Hepatocyte (in vitro differentiated cells): ENCODE results near the gene CDRT15L2. TPM values are rescaled to one million over a fixed set of nuclear protein-coding genes. Genes with fewer than 3 reads are reported as not detected.
"Not testable (repeated sequence)": the region's sequence is repeated elsewhere in the genome, so short reads cannot be mapped to it uniquely, and the experiment has no call there.

Experiments
- DNase-seq: peaks from one replicate; pipeline ENCODE4 v3.0.0-alpha.2; 2016; ENCODE audit warnings: low spot score
- H2AFZ ChIP-seq: fragments of 200-600 bp; sonication (generic); 2 replicates; pipeline ENCODE4 v1.6.0; 2016; ENCODE audit warnings: antibody characterized with exemption, mild to moderate bottlenecking
- H3K27ac ChIP-seq: fragments of 200-600 bp; sonication (generic); 2 replicates; pipeline ENCODE4 v1.5.1; 2016; ENCODE audit warnings: mild to moderate bottlenecking
- H3K27me3 ChIP-seq: fragments of 200-600 bp; sonication (generic); 2 replicates; pipeline ENCODE4 v1.6.1; 2016
- H3K36me3 ChIP-seq: fragments of 200-600 bp; sonication (generic); replicated peaks from 2 replicates; pipeline ENCODE4 v1.5.1; 2016; ENCODE audit warnings: low read depth; ENCODE audit not compliant: insufficient read depth
- H3K4me1 ChIP-seq: fragments of 200-600 bp; sonication (generic); 2 replicates; pipeline ENCODE4 v1.5.1; 2016; ENCODE audit warnings: mild to moderate bottlenecking, moderate library complexity; ENCODE audit not compliant: insufficient read depth
- H3K4me2 ChIP-seq: fragments of 200-600 bp; sonication (generic); 2 replicates; pipeline ENCODE4 v1.6.0; 2016
- H3K4me3 ChIP-seq: fragments of 200-600 bp; sonication (generic); 2 replicates; pipeline ENCODE4 v1.5.1; 2016; ENCODE audit warnings: mild to moderate bottlenecking
- H3K79me2 ChIP-seq: fragments of 200-600 bp; sonication (generic); 2 replicates; pipeline ENCODE4 v1.6.0; 2017; ENCODE audit warnings: mild to moderate bottlenecking
- H3K9me2 ChIP-seq: fragments of 200-600 bp; sonication (generic); replicated peaks from 2 replicates; pipeline ENCODE4 v1.6.0; 2017; ENCODE audit warnings: mild to moderate bottlenecking; ENCODE audit not compliant: insufficient read depth
- H3K9me3 ChIP-seq: fragments of 200-600 bp; sonication (generic); 2 replicates; pipeline ENCODE4 v1.5.1; 2016; ENCODE audit warnings: low read depth, mild to moderate bottlenecking
- H4K20me1 ChIP-seq: fragments of 200-600 bp; sonication (generic); 2 replicates; pipeline ENCODE4 v1.6.0; 2016; ENCODE audit warnings: mild to moderate bottlenecking; ENCODE audit not compliant: insufficient read depth, poor library complexity, severe bottlenecking
- CTCF ChIP-seq: fragments of 200-600 bp; sonication (generic); IDR thresholded peaks from 2 replicates; pipeline ENCODE4 v1.5.1; 2016; ENCODE audit warnings: antibody characterized with exemption, mild to moderate bottlenecking; ENCODE audit not compliant: poor library complexity
- EZH2 ChIP-seq: fragments of 200-600 bp; sonication (generic); IDR thresholded peaks from 2 replicates; pipeline ENCODE4 v1.6.1; 2016; ENCODE audit warnings: antibody characterized with exemption, mild to moderate bottlenecking, borderline replicate concordance
- EZH2phosphoT487 ChIP-seq: fragments of 200-600 bp; sonication (generic); IDR thresholded peaks from one replicate; pipeline ENCODE4 v1.6.1; 2018; ENCODE audit warnings: antibody characterized with exemption, mild to moderate bottlenecking, low read depth, moderate library complexity; ENCODE audit not compliant: unreplicated experiment, severe bottlenecking
- WGBS: methylation state at CpG from one replicate; pipeline ENCODE4 v1.1.6; 2016; ENCODE audit warnings: low lambda C conversion rate; ENCODE audit errors: missing lambda C conversion rate; 5-methylcytosine and 5-hydroxymethylcytosine counted together
- polyA plus RNA-seq: library from polyadenylated mRNA; unstranded; fragments of >200 nt; fragmentation: Nextera tagmentation; extraction: Ambion mirVana; gene quantifications from 2 replicates; pipeline ENCODE4 v1.2.1, GENCODE V29; 2016
- total RNA-seq: library from RNA; depleted of rRNA; stranded (reverse); fragments of >200 nt; gene quantifications from 2 replicates; pipeline ENCODE4 v1.2.3, GENCODE V29; 2014

Gene CDRT15L2
- total and polyA plus RNA-seq, 2 experiments from 2014 or later, result not detected

DNA sequence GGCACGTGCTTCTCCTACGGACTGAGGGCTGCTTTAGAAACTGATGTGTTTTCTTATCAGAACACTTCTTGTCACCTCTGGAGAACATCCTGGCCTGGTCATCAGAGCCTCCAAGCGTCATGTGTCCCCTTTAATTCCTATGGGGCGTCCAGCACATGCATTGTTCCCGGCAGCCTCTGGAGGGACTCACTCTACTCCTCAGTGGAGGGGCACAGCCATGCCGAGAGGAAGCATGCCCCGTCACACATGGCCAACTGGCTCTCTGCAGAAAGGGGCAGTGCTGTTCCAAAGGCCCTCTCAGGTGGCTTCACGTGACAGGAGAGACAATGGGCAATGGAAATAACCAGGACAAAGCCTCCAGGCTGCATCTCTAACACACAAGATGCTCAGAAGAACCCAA lies 31.8 kb downstream of the CDRT15L2 start:
- Histone ChIP-seq H3K27ac (no peak overlapping the region), H3K27me3 (no peaks in the 10 kb centered on the region), H3K9me3 (no peaks in the 10 kb centered on the region), H3K4me1 (no peaks in the 10 kb centered on the region), H3K4me3 (no peak overlapping the region), H4K20me1 (no peaks in the 10 kb centered on the region), H2AFZ (no peak overlapping the region), H3K36me3 (no peaks in the 10 kb centered on the region), H3K79me2 (no peaks in the 10 kb centered on the region), H3K4me2 (no peak overlapping the region), H3K9me2 (no peaks in the 10 kb centered on the region)
- TF ChIP-seq EZH2 (no peak), CTCF (no peak), EZH2phosphoT487 (no peak)
- no peak for DNase-seq
- WGBS, result 88% methylated on average over 8 of the region's 8 CpGs

- H3K9me3 ChIP-seq, result no peaks in the 10 kb centered on the region
- no peaks in the 10 kb centered on the region for H3K9me2 ChIP-seq
- DNase-seq, result no peak
- no peaks in the 10 kb centered on the region for H4K20me1 ChIP-seq
- no peak overlapping the region for H3K27ac ChIP-seq
- H2AFZ ChIP-seq, result no peak overlapping the region
- no peaks in the 10 kb centered on the region for H3K4me1 ChIP-seq
- H3K4me2 ChIP-seq, result no peak overlapping the region
- H3K36me3 ChIP-seq, result no peaks in the 10 kb centered on the region
- no peaks in the 10 kb centered on the region for H3K79me2 ChIP-seq
- WGBS, result 94% methylated on average over 16 of the region's 16 CpGs
- TF ChIP-seq EZH2phosphoT487 (no peak), CTCF (no peak), EZH2 (no peak)
- no peaks in the 10 kb centered on the region for H3K27me3 ChIP-seq
- no peak overlapping the region for H3K4me3 ChIP-seq
Measured at GRCh38 chr17:20612635-20613034, 33.1 kb downstream of the CDRT15L2 start.

DNA sequence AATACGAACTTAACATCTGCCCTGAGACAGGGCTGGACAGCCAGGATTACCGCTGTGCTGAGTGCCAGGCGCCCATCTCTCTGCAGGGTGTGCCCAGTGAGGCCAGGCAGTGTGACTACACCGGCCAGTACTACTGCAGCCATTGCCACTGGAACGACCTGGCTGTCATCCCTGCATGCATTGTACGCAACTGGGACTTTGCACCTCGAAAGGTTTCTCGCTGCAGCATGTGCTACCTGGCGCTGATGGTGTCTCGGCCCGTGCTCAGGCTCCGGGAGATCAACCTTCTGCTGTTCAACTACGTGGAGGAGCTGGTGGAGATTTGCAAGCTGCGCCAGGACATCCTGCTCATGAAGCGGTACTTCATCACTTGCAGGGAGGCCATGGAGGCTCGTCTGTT lies 33.7 kb downstream of the CDRT15L2 start:
- no peaks in the 10 kb centered on the region for H3K9me3 ChIP-seq
- no peaks in the 10 kb centered on the region for H3K9me2 ChIP-seq
- H3K79me2 ChIP-seq, result no peaks in the 10 kb centered on the region
- no peaks in the 10 kb centered on the region for H3K4me1 ChIP-seq
- no peaks in the 10 kb centered on the region for H3K36me3 ChIP-seq
- H3K27me3 ChIP-seq, result no peaks in the 10 kb centered on the region
- TF ChIP-seq CTCF (no peak), EZH2 (no peak)
- no peak overlapping the region for H3K27ac ChIP-seq
- no peaks in the 10 kb centered on the region for H4K20me1 ChIP-seq
- DNase-seq, result no peak
- no peak overlapping the region for H2AFZ ChIP-seq
- H3K4me2 ChIP-seq, result no peak overlapping the region
- H3K4me3 ChIP-seq, result no peak overlapping the region
- 96% methylated on average over 16 of the region's 16 CpGs for WGBS

DNA sequence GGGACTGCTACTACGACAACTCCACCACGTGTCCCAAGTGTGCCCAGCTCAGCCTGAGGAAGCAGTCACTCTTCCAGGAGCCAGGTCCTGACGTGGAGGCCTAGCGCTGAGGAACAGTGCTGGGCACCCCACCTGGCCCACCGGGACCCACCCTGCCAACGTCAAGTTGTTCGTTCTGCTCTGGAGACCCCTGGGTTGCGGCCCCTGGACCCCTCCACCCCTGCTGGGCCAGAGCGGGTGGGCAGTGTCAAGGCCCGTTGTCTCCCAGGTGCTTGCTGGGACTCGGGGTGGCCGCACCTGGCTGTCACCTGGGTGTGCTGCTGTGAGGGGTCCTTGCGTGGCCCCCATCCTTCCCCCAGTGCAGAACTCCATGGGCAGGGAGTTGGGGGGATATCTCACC lies 34.4 kb downstream of the CDRT15L2 start:
- Histone ChIP-seq H3K79me2 (no peaks in the 10 kb centered on the region), H3K9me2 (no peaks in the 10 kb centered on the region), H3K27me3 (no peaks in the 10 kb centered on the region), H3K9me3 (no peaks in the 10 kb centered on the region), H3K4me2 (no peak overlapping the region), H3K4me1 (no peaks in the 10 kb centered on the region), H4K20me1 (no peaks in the 10 kb centered on the region), H3K36me3 (no peaks in the 10 kb centered on the region), H2AFZ (no peak overlapping the region), H3K27ac (no peak overlapping the region), H3K4me3 (no peak overlapping the region)
- TF ChIP-seq EZH2phosphoT487 (no peak), CTCF (no peak), EZH2 (no peak)
- no peak for DNase-seq
- WGBS, result 95% methylated on average over 7 of the region's 13 CpGs

DNA sequence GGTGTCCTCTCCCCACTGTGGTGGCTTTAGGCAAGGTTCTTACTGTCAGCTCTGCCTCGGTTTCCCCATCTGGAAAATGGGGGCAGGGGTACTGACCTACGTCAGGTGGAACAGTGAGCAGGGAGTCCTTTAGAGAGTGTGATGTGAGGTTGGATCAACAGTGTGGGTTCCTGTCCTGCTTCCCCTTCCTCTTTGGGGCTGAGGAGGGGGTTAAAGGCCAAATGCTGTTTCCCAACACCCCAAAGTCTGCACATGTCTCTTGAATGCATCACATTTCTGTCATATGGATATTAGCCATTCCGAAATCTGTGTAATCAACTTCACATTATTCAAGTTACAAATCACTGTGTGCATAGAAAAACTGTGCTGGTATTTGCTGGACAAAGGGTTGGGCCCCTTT lies 35.9 kb downstream of the CDRT15L2 start:
- not testable (repeated sequence) for H3K9me3 ChIP-seq, H3K36me3 ChIP-seq, H3K9me2 ChIP-seq, H2AFZ ChIP-seq, H3K79me2 ChIP-seq, H3K4me1 ChIP-seq, H4K20me1 ChIP-seq, H3K4me2 ChIP-seq, H3K27me3 ChIP-seq, DNase-seq, H3K27ac ChIP-seq, H3K4me3 ChIP-seq
- WGBS, result 89% methylated on average over 3 of the region's 3 CpGs
